NCI-H1092 treated with DMSO at 0.1 percent for 48 hours (cell line): Measurements from ENCODE around the gene ING4.
"Not testable (repeated sequence)": the region's sequence is repeated elsewhere in the genome, so short reads cannot be mapped to it uniquely, and the experiment has no call there.

Source experiments
- DNase-seq: peaks from one replicate; lab custom pipeline; 2025; lab: John Stamatoyannopoulos, UW

The ING4 gene

GRCh38 chr12:6662906-6663742 lies at the start of gene ING4:
TSS of gene ING4 (minus strand) at chr12:6663119. CDS start at chr12:6663101, 18 bp downstream.
- peak; percentile 99 for DNase-seq

DNA sequence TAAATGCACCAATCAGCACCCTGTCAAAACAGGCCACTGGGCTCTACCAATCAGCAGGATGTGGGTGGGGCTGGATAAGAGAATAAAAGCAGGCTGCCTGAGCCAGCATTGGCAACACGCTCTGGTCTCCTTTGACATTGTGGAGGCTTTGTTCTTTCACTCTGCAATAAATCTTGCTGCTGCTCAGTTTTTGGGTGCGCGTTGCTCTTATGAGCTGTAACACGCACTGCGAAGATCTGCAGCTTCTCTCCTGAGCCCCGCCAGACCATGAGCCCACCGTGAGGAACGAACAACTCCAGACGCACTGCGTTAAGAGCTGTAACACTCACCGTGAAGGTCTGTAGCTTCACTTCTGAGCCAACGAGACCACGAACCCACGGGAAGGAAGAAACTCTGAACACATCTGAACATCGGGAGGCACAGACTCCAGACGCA lies 46.1 kb upstream of the ING4 start:
- no peak for DNase-seq

DNA sequence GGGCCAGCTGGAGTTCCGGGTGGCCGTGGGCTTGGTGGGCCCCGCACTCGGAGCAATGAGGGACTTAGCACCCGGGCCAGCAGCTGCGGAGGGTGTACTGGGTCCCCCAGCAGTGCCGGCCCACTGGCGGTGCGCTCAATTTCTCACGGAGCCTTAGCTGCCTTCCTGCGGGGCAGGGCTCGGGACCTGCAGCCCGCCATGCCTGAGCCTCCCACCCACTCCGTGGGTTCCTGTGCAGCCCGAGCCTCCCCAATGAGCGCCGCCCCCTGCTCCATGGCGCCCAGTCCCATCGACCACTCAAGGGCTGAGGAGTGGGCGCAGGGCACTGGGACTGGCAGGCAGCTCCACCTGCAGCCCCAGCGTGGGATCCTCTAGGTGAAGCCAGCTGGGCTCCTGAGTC lies 45.4 kb upstream of the ING4 start:
- DNase-seq = not testable (repeated sequence)

DNA sequence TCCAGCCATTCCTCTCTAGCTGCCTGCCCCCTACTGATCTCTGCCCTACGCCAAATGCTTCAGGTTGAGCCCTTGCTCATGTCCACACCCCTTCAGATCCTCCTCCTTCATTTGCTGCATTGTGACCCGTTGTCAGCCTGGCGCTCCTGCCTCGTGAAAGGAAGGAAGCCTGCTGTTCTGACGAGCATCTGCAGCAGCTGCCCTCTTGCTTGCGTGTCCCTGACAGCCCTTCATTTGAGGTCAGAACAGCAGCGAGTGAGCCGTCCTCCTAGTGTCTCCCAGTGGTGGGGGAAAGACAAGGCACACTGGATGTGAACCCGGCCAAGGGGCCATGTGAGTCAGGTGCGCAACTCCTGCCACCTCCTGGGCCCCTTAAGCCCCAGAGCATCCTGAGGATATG lies 40.7 kb upstream of the ING4 start:
- DNase-seq = no peak

- DNase-seq = no peak
These were observed 38.3 kb upstream of the ING4 start for GRCh38 chr12:6701078-6701768.

DNA sequence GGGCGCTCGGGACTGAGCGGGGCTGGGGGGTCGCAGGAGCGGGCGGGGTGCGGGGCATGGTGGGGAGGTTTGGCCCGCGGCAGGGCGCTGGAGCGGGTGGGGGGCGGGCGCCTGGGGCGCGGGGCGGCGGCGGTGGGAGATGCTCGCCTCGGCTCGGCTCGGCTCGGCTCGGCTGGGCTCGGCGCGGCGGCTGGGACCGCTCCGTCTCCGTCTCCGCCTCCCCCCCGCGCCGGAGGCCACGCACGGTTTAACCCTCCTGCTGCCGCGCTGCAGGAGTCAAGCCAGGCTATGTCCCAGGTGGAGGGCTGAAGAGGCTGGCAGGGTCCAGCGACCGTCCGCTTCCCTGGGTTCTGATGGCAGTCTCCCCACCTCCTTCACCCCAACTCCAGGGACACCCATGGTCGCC lies 37.7 kb upstream of the ING4 start, which contains the start of gene PIANP:
PIANP (minus strand) TSS at position 170 of the 406 bp plus-strand sequence. CDS start 2,754 bp downstream, outside the sequence.
- DNase-seq = no peak

GRCh38 chr12:6699989-6700645 lies 37.2 kb upstream of the ING4 start:
- DNase-seq = peak; percentile 22

GRCh38 chr12:6699259-6699988 lies 36.5 kb upstream of the ING4 start:
- DNase-seq = no peak

- DNase-seq = no peak
These were observed 35.6 kb upstream of the ING4 start for GRCh38 chr12:6698352-6699046.

DNA sequence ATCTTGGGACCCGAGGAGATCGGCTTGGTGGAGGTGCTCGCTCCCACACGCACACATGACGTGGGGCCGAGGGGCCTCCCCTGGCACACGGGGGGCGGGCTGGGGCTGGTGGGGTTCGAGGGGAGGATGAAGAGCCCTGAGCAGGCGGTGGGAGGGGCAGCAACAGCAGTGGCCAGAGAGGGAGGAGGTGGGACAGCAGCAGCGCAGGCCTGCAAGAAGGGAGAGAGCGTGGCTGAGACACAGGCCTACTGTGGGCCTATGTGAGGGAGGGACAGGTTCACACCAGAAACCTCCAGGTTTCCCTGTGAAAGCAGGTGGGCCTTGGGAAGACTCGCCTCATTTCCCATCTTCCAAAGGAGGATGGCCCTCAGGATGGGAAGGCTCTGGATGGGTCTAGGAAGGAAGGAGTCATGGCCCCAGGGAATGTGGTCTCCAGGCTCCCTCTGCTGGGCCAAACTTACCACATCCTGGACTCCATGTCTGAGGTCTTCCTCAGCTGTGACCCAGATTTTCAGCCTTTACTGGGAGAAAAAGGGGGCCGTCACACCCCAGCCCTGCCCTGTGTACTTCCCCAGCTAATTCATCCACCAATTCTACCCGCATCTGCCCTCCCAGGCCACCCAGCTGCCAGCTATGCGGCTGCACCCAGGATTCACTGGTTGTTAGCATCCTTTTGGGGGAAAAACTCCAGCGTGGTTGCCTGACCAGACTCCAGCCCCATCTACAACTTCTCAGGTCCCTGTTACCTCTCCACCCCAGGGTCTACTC lies 34.8 kb upstream of the ING4 start:
- no peak for DNase-seq

DNA sequence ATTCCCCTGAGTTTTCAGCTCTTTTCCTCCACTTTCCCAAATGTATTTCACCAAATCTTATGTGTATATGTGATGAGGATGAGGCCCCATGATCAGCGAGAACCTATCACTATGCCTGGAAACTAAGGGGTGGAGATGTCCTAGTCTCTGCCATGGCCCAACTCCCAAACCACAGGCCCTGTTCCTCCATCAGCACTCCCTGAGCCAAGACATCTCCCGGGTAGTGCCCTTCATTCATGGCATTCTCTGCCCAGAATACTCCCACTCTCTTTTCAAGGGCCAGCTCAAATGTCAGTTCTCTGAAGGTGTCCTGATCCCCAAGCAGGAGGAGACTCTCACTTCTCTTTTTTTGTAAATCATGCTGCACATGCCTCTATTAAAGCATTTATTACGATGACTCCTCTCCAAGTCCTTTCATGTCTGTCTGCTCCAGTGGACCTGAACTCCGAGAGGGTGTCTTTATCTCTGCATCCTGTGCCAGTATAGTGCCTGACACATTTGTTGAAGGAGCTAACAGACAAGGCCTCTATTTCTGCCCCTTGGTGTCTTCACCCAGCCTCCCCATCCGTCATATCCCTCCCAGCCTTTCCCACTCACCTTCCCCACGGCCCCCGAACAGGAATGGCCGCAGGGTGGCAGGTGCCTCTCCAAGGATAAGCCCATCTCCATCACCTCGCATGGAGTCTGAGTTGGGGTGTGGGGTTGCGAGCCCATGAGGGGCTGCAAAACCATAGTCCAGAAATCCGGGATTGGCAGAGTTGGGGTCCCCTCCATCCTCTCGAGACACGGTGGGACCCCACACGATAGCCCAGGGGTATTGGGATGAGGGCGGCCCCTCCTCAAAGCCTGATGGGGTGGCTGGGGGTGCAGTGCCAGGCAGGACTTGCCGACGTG lies 34.0 kb upstream of the ING4 start:
- DNase-seq = no peak

DNA sequence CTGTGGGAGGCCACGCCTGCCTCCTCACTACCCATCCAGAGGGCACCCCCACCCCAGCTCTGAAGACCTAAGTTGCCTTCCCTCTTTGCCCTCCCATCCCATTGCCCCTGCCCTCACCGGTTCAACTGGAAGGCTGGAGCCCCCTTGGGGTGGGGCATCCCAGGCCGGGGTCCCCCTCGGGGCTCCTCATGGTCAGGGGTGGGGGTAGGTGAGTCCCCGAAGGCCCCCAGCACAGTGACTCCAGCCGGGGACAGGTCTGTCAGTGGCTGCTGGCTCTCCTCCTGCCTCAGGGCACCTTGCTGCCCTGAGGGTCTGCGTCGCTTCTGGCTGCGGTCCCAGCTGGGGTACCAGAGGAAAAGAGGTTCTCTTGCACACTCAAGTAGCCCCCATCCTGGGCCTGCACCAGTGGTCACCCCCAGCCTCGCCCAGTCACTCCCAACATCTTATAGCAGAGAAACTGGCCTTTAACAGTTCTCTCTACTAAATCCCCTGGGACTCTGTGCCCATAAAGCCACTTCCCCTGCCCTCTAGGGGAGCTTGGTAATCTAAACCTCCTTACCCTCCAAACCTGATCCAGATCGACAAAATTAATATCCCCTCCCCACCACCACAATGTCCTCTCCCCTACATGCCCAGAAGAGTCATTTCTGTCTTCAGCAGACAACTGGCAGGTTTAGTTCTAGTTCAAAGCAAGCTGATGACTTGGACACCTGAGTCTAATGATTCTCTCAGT lies 32.6 kb upstream of the ING4 start:
- no peak for DNase-seq

DNA sequence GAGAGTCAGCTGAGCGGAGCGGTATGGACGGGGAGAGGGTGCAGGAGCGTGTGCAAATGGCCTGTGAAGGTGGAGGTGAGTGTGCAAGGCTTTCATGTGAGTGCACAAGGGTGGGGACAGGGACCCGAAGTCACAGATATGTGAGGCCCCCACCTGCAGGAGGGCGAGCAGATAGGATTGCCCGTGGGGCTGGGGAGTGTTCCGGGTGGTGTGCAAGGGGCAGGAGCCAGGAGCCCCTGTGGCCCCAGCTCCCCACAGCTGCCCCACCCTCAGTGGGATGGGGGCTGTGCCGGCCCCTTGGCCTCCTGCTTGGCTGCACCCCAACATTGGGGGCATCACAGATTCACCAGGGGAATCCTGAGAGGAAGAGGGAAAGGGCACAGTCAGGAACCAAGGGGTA lies 31.8 kb upstream of the ING4 start:
- DNase-seq = no peak

- DNase-seq = no peak
These were observed 31.0 kb upstream of the ING4 start for GRCh38 chr12:6693832-6694355.

DNA sequence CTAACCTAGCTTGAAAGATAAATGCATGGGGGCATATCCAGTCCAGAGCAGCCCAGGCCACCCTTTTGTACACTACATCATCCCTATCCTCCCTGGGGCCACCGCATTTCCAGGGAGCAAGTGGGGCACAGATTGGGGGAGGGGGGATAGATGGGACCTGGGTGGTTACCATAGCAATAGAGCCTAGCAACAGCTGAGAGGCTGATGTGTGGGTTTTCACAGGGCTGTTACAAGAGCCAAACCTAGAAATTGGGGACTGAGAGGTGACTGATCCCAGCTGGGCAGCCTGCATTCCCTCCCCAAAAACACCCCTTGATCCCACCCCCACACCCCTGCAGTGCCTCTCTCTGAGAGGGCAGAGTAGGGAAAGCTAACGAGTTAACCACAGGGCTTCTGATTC lies 30.0 kb upstream of the ING4 start:
- DNase-seq = no peak

GRCh38 chr12:6691473-6691872 lies 28.6 kb upstream of the ING4 start:
- DNase-seq = no peak

DNA sequence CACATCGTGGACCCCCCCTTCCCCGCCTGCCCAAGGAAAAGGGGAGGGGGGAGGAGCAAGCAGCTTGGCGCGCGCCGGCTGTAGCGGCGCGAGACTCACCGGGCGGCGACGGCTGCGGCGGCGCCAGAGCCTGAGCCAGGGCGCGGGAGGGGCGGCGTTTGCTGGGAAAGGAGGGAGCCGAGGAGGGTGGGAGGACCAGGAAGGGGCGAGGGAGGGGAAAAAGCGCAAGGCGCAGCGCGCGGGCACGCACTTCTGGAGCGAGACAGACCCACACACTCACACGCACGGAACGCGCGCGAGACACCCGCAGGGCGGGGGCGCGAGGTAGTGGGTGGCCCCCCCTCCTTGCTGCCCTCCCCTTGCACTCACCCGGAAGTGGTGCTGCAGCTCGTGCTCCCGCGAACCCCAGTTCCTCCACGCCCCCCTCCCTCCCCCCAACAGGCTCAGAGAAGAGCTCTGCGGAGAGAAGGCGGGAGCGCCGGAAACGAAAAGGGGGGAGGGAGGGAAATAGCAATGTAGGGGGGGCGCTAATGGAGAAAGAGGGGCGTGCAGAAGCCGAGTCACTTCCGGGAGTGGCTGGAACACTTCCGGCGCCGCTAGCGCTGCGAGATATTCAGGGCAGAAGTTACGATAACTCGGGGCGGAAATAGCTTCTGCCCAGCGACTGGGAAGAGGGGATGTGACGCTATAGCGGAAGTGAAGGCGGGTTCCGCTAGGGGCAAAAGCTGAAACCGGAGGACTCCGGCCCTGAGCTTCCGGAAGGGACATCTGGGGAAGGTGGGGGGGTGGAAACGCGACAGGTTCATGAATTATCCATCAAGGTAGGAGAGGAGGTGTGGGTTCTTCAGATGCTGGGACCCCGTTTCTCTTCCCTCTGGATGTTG lies 26.3 kb upstream of the ING4 start, which contains the start of gene ZNF384:
ZNF384 (minus strand) TSS at position 377 of the 884 bp plus-strand sequence. CDS start 9,855 bp downstream, outside the sequence.
- peak; percentile 99 for DNase-seq
